ENCODE data around the gene ERAL1. TPM values are rescaled to one million over a fixed set of nuclear protein-coding genes. Genes with fewer than 3 reads are reported as not detected.
A peak's percentile ranks its signal among the peaks of the same experiment; 100 is the strongest.

ERAL1 gene
- polyA plus RNA-seq, 3 donors = 27.7 to 34.5 (median 33.8) TPM

DNA sequence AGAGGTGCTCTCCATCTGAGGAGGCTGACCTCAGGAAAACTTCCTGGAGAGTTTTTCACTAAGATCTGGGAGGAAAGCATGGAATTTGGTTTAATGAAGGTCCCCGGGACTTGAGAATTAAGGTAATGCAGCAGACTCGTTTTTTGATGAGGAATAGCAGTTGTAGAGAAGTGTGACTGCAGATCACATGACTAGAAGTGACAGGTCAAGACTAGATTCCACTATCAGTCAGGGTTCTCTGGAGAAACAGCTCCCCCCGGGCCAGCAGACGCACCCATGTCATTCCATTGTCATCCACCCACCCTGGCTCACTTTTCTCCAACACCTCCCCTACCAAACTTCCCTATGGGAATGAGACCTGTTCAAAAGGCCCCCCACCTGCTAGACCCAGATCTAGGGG is 50.0 kb downstream of the ERAL1 start:
- Histone ChIP-seq H3K4me2 (replicated peaks; ENCODE audit: extremely low read depth, low read length, poor library complexity, severe bottlenecking) (no peak overlapping the region), H3K36me3 (replicated peaks in 1 of 2; ENCODE audit: control insufficient read depth in 1 of 2, insufficient read depth in 2 of 2, low read length in 2 of 2) (peaks cover 41 to 43% of the 10 kb centered on the region in 2 donors), H3K9me3 (replicated peaks in 1 of 2; ENCODE audit: control insufficient read depth in 1 of 2, insufficient read depth in 1 of 2, low read length in 2 of 2) (no peaks in the 10 kb centered on the region), H4K20me1 (ENCODE audit: insufficient read depth, low read length) (peaks cover 39% of the 10 kb centered on the region), H3K79me2 (ENCODE audit: insufficient read depth, low read length) (peaks cover 12% of the 10 kb centered on the region), H3K4me3 (replicated peaks in 1 of 3; ENCODE audit: low read depth in 2 of 3, low read length in 3 of 3) (no peak overlapping the region), H3K27me3 (ENCODE audit: control insufficient read depth in 2 of 2, insufficient read depth in 2 of 2, low read length in 2 of 2) (no peaks in the 10 kb centered on the region), H2AFZ (ENCODE audit: insufficient read depth, low read depth, low read length, poor library complexity, severe bottlenecking) (no peak overlapping the region), H3K4me1 (ENCODE audit: control insufficient read depth in 1 of 2, insufficient read depth in 2 of 2, low read length in 2 of 2) (peaks cover 16 to 26% of the 10 kb centered on the region in 2 donors), H3K27ac (ENCODE audit: low read depth in 1 of 2, low read length in 2 of 2) (peak overlapping the region in 1 of 2 donors; percentile 38), H3K9ac (ENCODE audit: insufficient read depth, low read length, poor library complexity, severe bottlenecking) (no peak overlapping the region)
- H3K9me3 Mint-ChIP-seq = peaks cover 0 to 2% (median 0%) of the 10 kb centered on the region in 7 donors
- intact Hi-C loops (cut with micrococcal nuclease) = loop anchor here (5.0 to 10.0 kb wide), 2 partner anchors 48 to 210 kb away; partner anchors contain the start of gene PHF12 (in 1 of the 2)
- H3K4me3 Mint-ChIP-seq = peak overlapping the region in 1 of 2 donors; percentile 25
- H3K27me3 Mint-ChIP-seq (ENCODE audit: low read depth in 3 of 3) = peaks cover 1 to 7% (median 2%) of the 10 kb centered on the region in 3 donors
- H3K27ac Mint-ChIP-seq = peak overlapping the region in 1 of 7 donors; percentile 26
- WGBS (ENCODE audit: insufficient coverage) = 100% methylated on average over 1 of the region's 4 CpGs
- TF ChIP-seq, protein P1, sequence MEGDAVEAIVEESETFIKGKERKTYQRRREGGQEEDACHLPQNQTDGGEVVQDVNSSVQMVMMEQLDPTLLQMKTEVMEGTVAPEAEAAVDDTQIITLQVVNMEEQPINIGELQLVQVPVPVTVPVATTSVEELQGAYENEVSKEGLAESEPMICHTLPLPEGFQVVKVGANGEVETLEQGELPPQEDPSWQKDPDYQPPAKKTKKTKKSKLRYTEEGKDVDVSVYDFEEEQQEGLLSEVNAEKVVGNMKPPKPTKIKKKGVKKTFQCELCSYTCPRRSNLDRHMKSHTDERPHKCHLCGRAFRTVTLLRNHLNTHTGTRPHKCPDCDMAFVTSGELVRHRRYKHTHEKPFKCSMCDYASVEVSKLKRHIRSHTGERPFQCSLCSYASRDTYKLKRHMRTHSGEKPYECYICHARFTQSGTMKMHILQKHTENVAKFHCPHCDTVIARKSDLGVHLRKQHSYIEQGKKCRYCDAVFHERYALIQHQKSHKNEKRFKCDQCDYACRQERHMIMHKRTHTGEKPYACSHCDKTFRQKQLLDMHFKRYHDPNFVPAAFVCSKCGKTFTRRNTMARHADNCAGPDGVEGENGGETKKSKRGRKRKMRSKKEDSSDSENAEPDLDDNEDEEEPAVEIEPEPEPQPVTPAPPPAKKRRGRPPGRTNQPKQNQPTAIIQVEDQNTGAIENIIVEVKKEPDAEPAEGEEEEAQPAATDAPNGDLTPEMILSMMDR (IDR thresholded peaks at IDR 0.05) = no peak
- H3K36me3 Mint-ChIP-seq = peaks cover 43% of the 10 kb centered on the region in 2 donors
- DNase-seq = no peak
- peaks cover 20% of the 10 kb centered on the region for H3K4me1 Mint-ChIP-seq

GRCh38 chr17:28906276-28906675 is 51.5 kb downstream of the ERAL1 start:
- peaks cover 51 to 52% of the 10 kb centered on the region in 2 donors for H3K36me3 Mint-ChIP-seq
- Histone ChIP-seq H3K4me1 (ENCODE audit: control insufficient read depth in 1 of 2, insufficient read depth in 2 of 2, low read length in 2 of 2) (peaks cover 15 to 22% of the 10 kb centered on the region in 2 donors), H3K79me2 (ENCODE audit: insufficient read depth, low read length) (peaks cover 4% of the 10 kb centered on the region), H3K36me3 (replicated peaks in 1 of 2; ENCODE audit: control insufficient read depth in 1 of 2, insufficient read depth in 2 of 2, low read length in 2 of 2) (peaks cover 56 to 58% of the 10 kb centered on the region in 2 donors), H3K4me2 (replicated peaks; ENCODE audit: extremely low read depth, low read length, poor library complexity, severe bottlenecking) (no peak overlapping the region), H3K27me3 (ENCODE audit: control insufficient read depth in 2 of 2, insufficient read depth in 2 of 2, low read length in 2 of 2) (no peaks in the 10 kb centered on the region), H2AFZ (ENCODE audit: insufficient read depth, low read depth, low read length, poor library complexity, severe bottlenecking) (no peak overlapping the region), H3K9me3 (replicated peaks in 1 of 2; ENCODE audit: control insufficient read depth in 1 of 2, insufficient read depth in 1 of 2, low read length in 2 of 2) (no peaks in the 10 kb centered on the region), H3K9ac (ENCODE audit: insufficient read depth, low read length, poor library complexity, severe bottlenecking) (no peak overlapping the region), H4K20me1 (ENCODE audit: insufficient read depth, low read length) (peaks cover 48% of the 10 kb centered on the region), H3K4me3 (replicated peaks in 1 of 3; ENCODE audit: low read depth in 2 of 3, low read length in 3 of 3) (no peak overlapping the region), H3K27ac (ENCODE audit: low read depth in 1 of 2, low read length in 2 of 2) (no peak overlapping the region)
- TF ChIP-seq, protein P1 (IDR thresholded peaks at IDR 0.05) = no peak
- WGBS (ENCODE audit: insufficient coverage) = 84% methylated on average over 6 of the region's 9 CpGs
- H3K9me3 Mint-ChIP-seq = peaks cover 0 to 2% (median 0%) of the 10 kb centered on the region in 7 donors
- no peak overlapping the region for H3K4me3 Mint-ChIP-seq
- peaks cover 1 to 7% (median 2%) of the 10 kb centered on the region in 3 donors for H3K27me3 Mint-ChIP-seq (ENCODE audit: low read depth in 3 of 3)
- H3K27ac Mint-ChIP-seq = peak overlapping the region in 3 of 7 donors; percentile 20 to 72 (median 38)
- peaks cover 20% of the 10 kb centered on the region for H3K4me1 Mint-ChIP-seq
- DNase-seq = no peak
- intact Hi-C loops (cut with micrococcal nuclease) = loop anchor here in 1 of 2 donors (10.0 kb wide), 1 partner anchor 209 kb away; no protein-coding TSS in a partner anchor
